Lower leg skin (tissue), 3 donors: ENCODE results near the gene ASB8.

Experiments used
- CTCF ChIP-seq, 3 donors: fragments of 450-650 bp; IDR thresholded peaks; one replicate each; pipeline ENCODE4 v1.5.1; 2016; ENCODE audit warnings: antibody characterized with exemption in 3 of 3, mild to moderate bottlenecking in 3 of 3, moderate library complexity in 2 of 3
- POLR2A ChIP-seq, 2 donors: fragments of 450-650 bp; IDR thresholded peaks; one replicate each; pipeline ENCODE4 v1.6.1; 2016 to 2017; ENCODE audit warnings: antibody characterized with exemption in 2 of 2, mild to moderate bottlenecking in 1 of 2, moderate library complexity in 1 of 2

- TF ChIP-seq CTCF (IDR thresholded peaks at IDR 0.05), result no peak
- no peak for TF ChIP-seq POLR2A (IDR thresholded peaks at IDR 0.05)
These were observed 35.8 kb downstream of the ASB8 start for GRCh38 chr12:48121522-48121921.
